GM18502 (cell line): ENCODE data around the gene FAM90A26.
"Not testable (repeated sequence)": the region's sequence is repeated elsewhere in the genome, so short reads cannot be mapped to it uniquely, and the experiment has no call there.

Experiments used
- ATAC-seq: cut with Tn5 transposase; IDR thresholded peaks from one replicate; pipeline ENCODE4 v1.9.1; 2021; ENCODE audit warnings: mild to moderate bottlenecking; ENCODE audit not compliant: unreplicated experiment, poor library complexity

Gene FAM90A26

GRCh38 chr4:9155101-9155886 lies 14.9 kb upstream of the FAM90A26 start:
- ATAC-seq = not testable (repeated sequence)

GRCh38 chr4:9158392-9158791 lies 11.8 kb upstream of the FAM90A26 start:
- not testable (repeated sequence) for ATAC-seq

GRCh38 chr4:9160046-9160445 lies 10.2 kb upstream of the FAM90A26 start:
- ATAC-seq = not testable (repeated sequence)

- ATAC-seq = not testable (repeated sequence)
Observed at GRCh38 chr4:9165990-9166389, 4.2 kb upstream of the FAM90A26 start.

- not testable (repeated sequence) for ATAC-seq
Observed at GRCh38 chr4:9210357-9210756, 40.1 kb downstream of the FAM90A26 start, which contains the start of gene USP17L10. TSS of gene USP17L10 (plus strand) at chr4:9210657. CDS start at chr4:9210657, 0 bp downstream.

- not testable (repeated sequence) for ATAC-seq
Observed at GRCh38 chr4:9214701-9215100, 44.5 kb downstream of the FAM90A26 start.

GRCh38 chr4:9215105-9215504 lies 44.9 kb downstream of the FAM90A26 start, which contains the start of gene USP17L11:
TSS of gene USP17L11 (plus strand) at chr4:9215405. CDS start at chr4:9215405, 0 bp downstream.
- not testable (repeated sequence) for ATAC-seq

- not testable (repeated sequence) for ATAC-seq
Observed at GRCh38 chr4:9219852-9220251, 49.6 kb downstream of the FAM90A26 start, which contains the start of gene USP17L12. TSS of gene USP17L12 (plus strand) at chr4:9220152. CDS start at chr4:9220152, 0 bp downstream.

GRCh38 chr4:9224596-9224995 lies 54.4 kb downstream of the FAM90A26 start, which contains the start of gene USP17L13:
TSS of gene USP17L13 (plus strand) at chr4:9224896. CDS start at chr4:9224896, 0 bp downstream.
- not testable (repeated sequence) for ATAC-seq
